ENCODE data around the gene LYRM9.

DNA sequence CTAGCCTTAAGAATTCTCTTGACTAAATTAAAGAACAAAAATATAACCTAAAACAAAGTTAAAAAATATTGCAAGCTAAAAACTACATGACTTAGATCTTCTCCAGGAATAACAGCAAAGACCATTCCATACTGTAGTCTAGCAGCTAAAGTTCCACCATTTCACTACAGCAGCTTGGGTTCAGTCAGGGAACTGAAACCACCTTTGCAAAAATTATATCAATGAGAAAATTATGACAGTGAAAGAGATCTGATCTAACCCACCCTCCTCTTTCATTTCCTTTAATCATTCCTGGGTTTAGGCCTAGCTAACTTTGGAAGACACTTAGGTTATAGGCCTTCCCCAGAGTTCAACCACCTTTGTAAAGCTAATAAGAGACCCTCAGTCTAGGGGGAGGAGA lies 56.5 kb downstream of the LYRM9 start:
- TF ChIP-seq, protein P1, sequence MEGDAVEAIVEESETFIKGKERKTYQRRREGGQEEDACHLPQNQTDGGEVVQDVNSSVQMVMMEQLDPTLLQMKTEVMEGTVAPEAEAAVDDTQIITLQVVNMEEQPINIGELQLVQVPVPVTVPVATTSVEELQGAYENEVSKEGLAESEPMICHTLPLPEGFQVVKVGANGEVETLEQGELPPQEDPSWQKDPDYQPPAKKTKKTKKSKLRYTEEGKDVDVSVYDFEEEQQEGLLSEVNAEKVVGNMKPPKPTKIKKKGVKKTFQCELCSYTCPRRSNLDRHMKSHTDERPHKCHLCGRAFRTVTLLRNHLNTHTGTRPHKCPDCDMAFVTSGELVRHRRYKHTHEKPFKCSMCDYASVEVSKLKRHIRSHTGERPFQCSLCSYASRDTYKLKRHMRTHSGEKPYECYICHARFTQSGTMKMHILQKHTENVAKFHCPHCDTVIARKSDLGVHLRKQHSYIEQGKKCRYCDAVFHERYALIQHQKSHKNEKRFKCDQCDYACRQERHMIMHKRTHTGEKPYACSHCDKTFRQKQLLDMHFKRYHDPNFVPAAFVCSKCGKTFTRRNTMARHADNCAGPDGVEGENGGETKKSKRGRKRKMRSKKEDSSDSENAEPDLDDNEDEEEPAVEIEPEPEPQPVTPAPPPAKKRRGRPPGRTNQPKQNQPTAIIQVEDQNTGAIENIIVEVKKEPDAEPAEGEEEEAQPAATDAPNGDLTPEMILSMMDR (IDR thresholded peaks at IDR 0.05), result no peak
- TF ChIP-seq POLR2A (IDR thresholded peaks at IDR 0.05), result no peak

All from heart left ventricle (tissue), 13 donors.